Dendritic cell treated with granulocyte-macrophage colony-stimulating factor and Interleukin-4, amounts not matched to agents 40 ng/mL and 50 ng/mL, for 4 days (primary cell): ENCODE data around the gene EYA3.

Experiments used
- H3K27ac Mint-ChIP-seq: one replicate; pipeline ENCODE4 v1.8.0; 2022; ENCODE audit warnings: mild to moderate bottlenecking, mixed read lengths
- H3K27me3 Mint-ChIP-seq: one replicate; pipeline ENCODE4 v1.8.0; 2022; ENCODE audit warnings: mild to moderate bottlenecking, mixed read lengths
- H3K36me3 Mint-ChIP-seq: one replicate; pipeline ENCODE4 v1.8.0; 2022; ENCODE audit warnings: low read depth, mixed read lengths
- H3K4me1 Mint-ChIP-seq: one replicate; pipeline ENCODE4 v1.8.0; 2022; ENCODE audit warnings: low read depth, mixed read lengths
- H3K4me3 Mint-ChIP-seq: one replicate; pipeline ENCODE4 v1.8.0; 2022; ENCODE audit warnings: mild to moderate bottlenecking, moderate library complexity, mixed read lengths
- H3K9me3 Mint-ChIP-seq: one replicate; pipeline ENCODE4 v1.8.0; 2022; ENCODE audit warnings: mixed read lengths
- intact Hi-C: fragments of 100-400 bp; cut with micrococcal nuclease; formaldehyde crosslinking; loops from one replicate; pipeline ENCODE4 v1.15.0; 2022

EYA3 gene

DNA sequence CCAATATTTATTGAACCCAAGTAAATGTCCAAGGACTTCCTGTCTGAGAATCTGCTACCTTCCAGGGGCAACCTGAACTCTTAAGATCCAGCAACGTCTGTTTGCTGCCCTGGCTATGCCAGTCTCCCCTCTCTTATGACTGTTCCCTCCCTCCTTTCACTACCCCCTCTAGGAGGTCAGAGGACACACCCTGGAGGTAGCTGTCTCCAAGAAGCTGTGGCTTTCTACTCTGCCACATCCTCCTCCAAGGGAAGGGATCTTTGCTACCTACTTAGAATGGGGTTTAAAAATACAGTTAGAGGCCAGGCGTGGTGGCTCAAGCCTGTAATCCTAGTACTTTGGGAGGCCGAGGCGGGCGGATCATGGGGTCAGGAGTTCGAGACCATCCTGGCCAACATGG lies 157.2 kb downstream of the EYA3 start:
- H3K9me3 Mint-ChIP-seq: no peaks in the 10 kb centered on the region
- no peaks in the 10 kb centered on the region for H3K36me3 Mint-ChIP-seq
- peaks cover 22% of the 10 kb centered on the region for H3K27me3 Mint-ChIP-seq
- peak overlapping the region; percentile 54 for H3K27ac Mint-ChIP-seq
- H3K4me3 Mint-ChIP-seq: no peak overlapping the region
- H3K4me1 Mint-ChIP-seq: peaks cover 36% of the 10 kb centered on the region
- intact Hi-C loops: no loop called here

DNA sequence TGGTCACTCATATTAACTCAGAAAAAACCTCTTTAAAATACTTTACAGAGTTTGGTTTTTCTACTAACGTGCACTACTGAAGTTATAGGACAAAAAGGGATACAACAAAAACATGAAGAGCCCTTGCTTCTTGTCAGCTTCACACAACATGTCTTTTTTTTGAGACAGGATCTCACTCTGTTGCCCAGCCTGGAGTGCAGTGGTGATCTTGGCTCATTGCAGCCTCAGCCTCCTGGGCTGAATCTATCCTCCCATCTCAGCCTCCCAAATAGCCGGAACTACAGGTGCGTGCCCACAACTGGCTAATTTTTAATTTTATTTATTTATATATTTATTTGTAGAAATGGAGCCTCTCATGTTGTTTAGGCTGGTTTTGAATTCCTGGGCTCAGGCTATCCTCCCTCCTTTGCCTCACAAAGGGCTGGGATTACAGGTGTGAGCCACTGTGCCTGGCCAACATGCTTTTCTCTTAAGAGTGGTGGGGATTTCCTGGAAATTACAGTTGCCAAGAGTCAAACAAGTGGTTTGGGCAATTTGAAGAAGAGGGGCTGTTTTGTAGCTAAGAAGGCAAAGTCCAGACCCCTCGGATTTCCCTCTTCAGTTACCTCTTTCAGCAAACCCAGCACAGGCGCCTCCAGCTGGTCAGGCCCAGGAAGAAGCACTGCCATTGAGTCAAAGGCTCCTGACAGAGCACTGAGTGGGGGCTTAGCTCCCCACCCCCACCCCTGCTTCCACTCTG lies 160.0 kb downstream of the EYA3 start:
- Mint-ChIP-seq H3K27ac (no peak overlapping the region), H3K27me3 (peaks cover 6% of the 10 kb centered on the region), H3K4me3 (no peak overlapping the region), H3K36me3 (no peaks in the 10 kb centered on the region), H3K9me3 (no peaks in the 10 kb centered on the region), H3K4me1 (peaks cover 22% of the 10 kb centered on the region)
- intact Hi-C loops: no loop called here

DNA sequence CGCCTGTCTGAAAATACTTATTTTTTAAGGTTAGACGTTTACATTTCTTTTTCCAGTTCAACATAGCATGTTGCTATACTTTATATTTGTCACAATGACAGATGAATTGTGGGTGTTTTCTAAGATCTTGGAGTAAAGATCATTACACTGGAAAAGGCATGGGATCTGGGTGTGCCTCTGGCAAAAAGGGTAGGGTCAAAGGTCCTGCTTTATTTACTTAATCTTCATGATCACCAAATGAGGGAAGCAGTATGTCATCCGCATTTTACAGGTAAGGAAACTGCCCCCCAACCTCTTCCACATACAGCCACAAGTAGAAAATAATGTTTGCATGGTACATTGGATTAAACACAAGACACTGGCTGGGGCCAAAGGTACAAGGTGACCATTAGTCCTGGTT lies 166.1 kb downstream of the EYA3 start:
- Mint-ChIP-seq H3K36me3 (no peaks in the 10 kb centered on the region), H3K27me3 (no peaks in the 10 kb centered on the region), H3K4me1 (no peaks in the 10 kb centered on the region), H3K4me3 (no peak overlapping the region), H3K9me3 (no peaks in the 10 kb centered on the region), H3K27ac (no peak overlapping the region)
- intact Hi-C loops: no loop called here
